LNCaP clone FGC (cell line): ENCODE results near the gene COG6.

Experiments used
- DNase-seq: peaks from one replicate; pipeline ENCODE4 v3.0.0-alpha.2; 2011; ENCODE audit warnings: low read depth
- H3K4me3 ChIP-seq: 2 replicates; pipeline ENCODE4 v1.5.1; 2011; ENCODE audit warnings: mild to moderate bottlenecking, low read depth, low read length, control low read depth
- CTCF ChIP-seq: IDR thresholded peaks from 2 replicates; pipeline ENCODE4 v1.5.1; 2012; ENCODE audit warnings: mild to moderate bottlenecking; ENCODE audit not compliant: control insufficient read depth, insufficient read depth; ENCODE audit errors: extremely low read depth

The COG6 gene

GRCh38 chr13:39675904-39676303 is 20.4 kb downstream of the COG6 start:
- TF ChIP-seq CTCF: no peak
- no peak overlapping the region for H3K4me3 ChIP-seq
- no peak for DNase-seq

DNA sequence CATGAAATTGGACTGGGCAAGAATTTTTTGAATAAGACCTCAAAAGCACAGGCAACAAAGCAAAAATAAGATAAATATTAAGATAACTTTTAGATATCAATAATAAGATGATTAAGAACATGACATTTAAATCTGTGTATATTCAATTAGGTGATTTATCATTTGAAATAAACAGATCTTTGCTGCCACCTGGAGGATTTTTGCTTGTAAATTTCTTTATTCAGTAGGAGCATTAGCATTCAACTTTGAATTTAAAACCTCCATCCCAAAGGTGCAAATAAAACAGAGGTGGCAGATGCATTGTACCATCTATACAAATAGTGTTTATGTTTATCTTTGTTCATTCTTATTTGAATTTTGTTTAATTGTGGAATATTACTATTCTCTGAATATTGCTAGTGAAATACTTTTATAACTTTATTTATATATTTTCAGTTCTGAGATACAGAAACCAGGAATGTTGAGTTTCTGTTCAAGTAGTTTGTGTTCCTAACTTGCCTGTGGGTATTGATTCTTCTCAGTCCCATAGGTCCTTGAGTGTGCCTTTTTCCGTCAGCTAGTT is 20.9 kb downstream of the COG6 start:
- no peak overlapping the region for H3K4me3 ChIP-seq
- peak; percentile 30 for DNase-seq
- peak; percentile 26; the same call in 1 of the 2 replicates for TF ChIP-seq CTCF

- no peak for DNase-seq
- no peak for TF ChIP-seq CTCF
- H3K4me3 ChIP-seq: no peak overlapping the region
These were observed 26.8 kb downstream of the COG6 start for GRCh38 chr13:39682310-39682709.

DNA sequence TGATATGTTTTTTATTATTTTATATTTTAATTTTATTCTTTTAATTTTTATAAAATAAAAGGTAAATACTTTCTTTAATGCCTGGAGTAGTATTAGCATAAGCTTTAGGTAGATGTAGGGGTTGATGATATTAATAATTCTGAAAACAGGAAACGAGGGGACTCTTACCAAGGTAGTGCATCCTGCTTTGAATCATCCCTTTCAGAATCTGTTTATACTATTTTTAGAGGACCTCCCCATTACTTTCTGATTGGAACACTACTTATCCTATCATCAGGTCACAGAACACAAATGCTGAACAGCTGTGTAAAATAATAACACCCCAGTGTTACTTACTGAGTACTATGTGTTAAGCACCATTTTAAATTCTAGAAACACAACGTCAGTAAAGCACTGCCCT is 27.3 kb downstream of the COG6 start:
- no peak for DNase-seq
- TF ChIP-seq CTCF: no peak
- no peak overlapping the region for H3K4me3 ChIP-seq

DNA sequence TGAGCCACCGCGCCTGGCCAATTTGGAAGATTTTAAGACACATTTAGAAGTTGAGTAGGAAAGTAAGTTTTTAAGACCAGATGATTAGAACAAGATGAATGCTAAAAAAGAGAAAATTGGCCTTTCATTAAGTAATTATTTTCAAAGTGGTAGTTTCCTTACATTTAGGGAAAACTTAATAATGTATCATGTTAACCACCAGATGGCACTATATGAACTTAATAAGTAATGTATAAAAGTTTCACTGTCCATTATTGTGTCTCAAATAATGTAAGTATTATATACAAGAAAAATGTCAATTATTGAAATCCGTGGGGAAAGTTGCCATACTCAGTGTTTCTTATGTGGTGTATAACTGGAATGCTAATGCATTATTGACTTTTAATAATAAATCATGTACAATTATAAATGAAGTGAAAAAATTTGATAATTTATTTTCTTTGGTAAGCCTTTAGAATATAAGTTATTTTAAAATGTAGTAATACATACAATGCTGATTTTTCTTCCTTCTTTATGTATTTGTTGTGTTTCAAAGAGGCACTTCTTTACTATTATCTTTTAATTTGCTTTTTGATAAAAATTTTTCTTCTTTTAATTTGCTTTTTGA is 29.2 kb downstream of the COG6 start:
- H3K4me3 ChIP-seq: no peak overlapping the region
- TF ChIP-seq CTCF: peak; percentile 19; the same call in 1 of the 2 replicates
- DNase-seq: no peak

GRCh38 chr13:39685652-39686051 is 30.2 kb downstream of the COG6 start:
- TF ChIP-seq CTCF: no peak
- no peak for DNase-seq
- no peak overlapping the region for H3K4me3 ChIP-seq

DNA sequence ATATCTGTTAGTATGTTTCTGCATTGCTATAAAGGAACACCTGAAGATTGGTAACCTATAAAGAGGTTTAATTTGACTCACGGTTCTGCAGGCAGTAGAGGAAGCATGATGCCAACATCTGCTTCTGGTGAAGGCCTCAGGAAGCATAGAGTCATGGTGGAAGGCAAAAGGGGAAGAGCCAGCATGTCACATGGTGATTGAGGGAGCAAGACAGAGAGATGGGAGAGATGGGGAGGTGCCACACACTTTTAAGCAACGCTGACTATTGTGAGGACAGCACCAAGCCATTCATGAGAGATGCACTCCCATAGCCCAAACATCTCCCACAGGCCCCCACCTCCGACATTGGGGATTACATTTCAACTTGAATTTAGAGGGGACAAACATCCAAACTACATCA is 32.8 kb downstream of the COG6 start:
- no peak for DNase-seq
- TF ChIP-seq CTCF: no peak
- H3K4me3 ChIP-seq: no peak overlapping the region
